Left cardiac atrium (tissue), 4 donors: ENCODE measurements around the gene TTC7B. TPM values are rescaled to one million over a fixed set of nuclear protein-coding genes. Genes with fewer than 3 reads are reported as not detected.
A peak's percentile ranks its signal among the peaks of the same experiment; 100 is the strongest.

Experiments
- ATAC-seq, 2 donors: fragments of 200-7000 bp; cut with Tn5 transposase; one replicate each; pipeline ENCODE4 v1.9.1; 2020; ENCODE audit warnings: mild to moderate bottlenecking in 2 of 2, moderate library complexity in 2 of 2
- DNase-seq: peaks from one replicate; pipeline ENCODE4 v3.0.0-alpha.2; 2020
- intact Hi-C, 2 donors: fragments of 100-400 bp; cut with DNase I; formaldehyde crosslinking; loops; one replicate each; pipeline versions ENCODE4 v1.14.1 to v1.15.1; 2022 to 2023
- total RNA-seq, 2 donors: library from RNA; stranded (reverse); fragmentation: NEBNext Ultra II Directional; extraction: Animal tissue kit (Norgen Biotek cat#: 25700); gene quantifications; one replicate each; pipeline ENCODE4 v1.2.1, GENCODE V29; 2021
- donor health status: DM: no; HTN: yes; CAD: no.
- donor health status: DM: no; HTN: yes; CAD: no; lungs with severe emphysema.
- donor health status: DM: yes; HTN: yes; CAD: no.
- donor health status: Dilated cardiomyopathy.

The TTC7B gene
- total RNA-seq, 2 donors from 2014 or later = 61.9 to 76.5 TPM

GRCh38 chr14:90489916-90490719 is 326.1 kb downstream of the TTC7B start:
- intact Hi-C loops = no loop called here
- no peak for ATAC-seq
- no peak for DNase-seq

- DNase-seq = no peak
- intact Hi-C loops = no loop called here
- no peak for ATAC-seq
Observed at GRCh38 chr14:90489306-90489705, 326.9 kb downstream of the TTC7B start.

- DNase-seq (no peak), ATAC-seq (no peak)
- intact Hi-C loops = no loop called here
Observed at GRCh38 chr14:90488256-90488655, 328.0 kb downstream of the TTC7B start.

- intact Hi-C loops = no loop called here
- DNase-seq = no peak
- no peak for ATAC-seq
Observed at GRCh38 chr14:90487462-90487861, 328.8 kb downstream of the TTC7B start.

GRCh38 chr14:90487031-90487430 is 329.2 kb downstream of the TTC7B start:
- intact Hi-C loops = no loop called here
- DNase-seq (peak; percentile 59), ATAC-seq (peak in 1 of 2 donors; percentile 9)

GRCh38 chr14:90484291-90484690 is 331.9 kb downstream of the TTC7B start:
- ATAC-seq (no peak), DNase-seq (no peak)
- intact Hi-C loops = no loop called here

GRCh38 chr14:90483571-90483974 is 332.7 kb downstream of the TTC7B start:
- intact Hi-C loops = no loop called here
- DNase-seq = no peak
- peak; percentile 22 to 50 for ATAC-seq

GRCh38 chr14:90483117-90483516 is 333.1 kb downstream of the TTC7B start:
- ATAC-seq = no peak
- intact Hi-C loops = no loop called here
- DNase-seq = no peak

- DNase-seq (no peak), ATAC-seq (no peak)
- intact Hi-C loops = no loop called here
Observed at GRCh38 chr14:90475298-90475697, 340.9 kb downstream of the TTC7B start.

Other genes starting within 250 kb of the TTC7B start
- 1 to 10 TPM; 8.1 to 9.6 TPM for gene RPS6KA5, start 244.2 kb upstream of the TTC7B start, total RNA-seq